ENCODE measurements around the gene TCEAL8. TPM values are rescaled to one million over a fixed set of nuclear protein-coding genes. Genes with fewer than 3 reads are reported as not detected.
A peak's percentile ranks its signal among the peaks of the same experiment; 100 is the strongest.

TCEAL8 gene
- total RNA-seq, 1 experiment from 2014 or later = 21.5 TPM

- Mint-ChIP-seq H3K27me3 (ENCODE audit: insufficient read depth, unreplicated experiment) (no peaks in the 10 kb centered on the region), H3K4me3 (ENCODE audit: unreplicated experiment) (peak overlapping the region; percentile 94), H3K4me1 (ENCODE audit: low read depth, unreplicated experiment) (peaks cover 12% of the 10 kb centered on the region), H3K9me3 (ENCODE audit: unreplicated experiment) (no peaks in the 10 kb centered on the region), H3K36me3 (ENCODE audit: insufficient read depth, unreplicated experiment) (peaks cover 17% of the 10 kb centered on the region), H3K27ac (ENCODE audit: unreplicated experiment) (peak overlapping the region; percentile 91)
- peak; percentile 27 to 47 for DNase-seq
- POLR2A ChIA-PET = no interaction called here
- TF ChIP-seq CTCF (IDR thresholded peaks at IDR 0.05; ENCODE audit: insufficient read depth in 1 of 2, low read depth in 1 of 2, low read length in 1 of 2, severe bottlenecking in 1 of 2, unreplicated experiment in 1 of 2) = no peak
- BruUV-seq (replicated peaks) = no TSS peak
- no peaks in the 10 kb centered on the region for H3K9me3 ChIP-seq
- CTCF ChIA-PET = interaction anchor here (1.0 kb wide), 1 partner anchor 210 kb away, joined by 4 read pairs; no protein-coding TSS in a partner anchor
- H3K4me1 ChIP-seq = peaks cover 3% of the 10 kb centered on the region; the same call in 1 of the 2 replicates
- intact Hi-C loops (cut with micrococcal nuclease; ENCODE audit: unreplicated experiment) = loop anchor here (5.0 kb wide), 1 partner anchor 208 kb away; no protein-coding TSS in a partner anchor
- H3K36me3 ChIP-seq (ENCODE audit: control insufficient read depth, insufficient read depth, low read length) = no peaks in the 10 kb centered on the region
- H3K4me3 ChIP-seq (ENCODE audit: low read depth, low read length) = peak overlapping the region; percentile 63
- H3K27me3 ChIP-seq (replicated peaks; ENCODE audit: control insufficient read depth, insufficient read depth, low read length) = no peaks in the 10 kb centered on the region
These were observed 657 bp downstream of the TCEAL8 start for GRCh38 chrX:103254171-103254824.

- no peak for TF ChIP-seq CTCF (IDR thresholded peaks at IDR 0.05; ENCODE audit: insufficient read depth in 1 of 2, low read depth in 1 of 2, low read length in 1 of 2, severe bottlenecking in 1 of 2, unreplicated experiment in 1 of 2)
- Mint-ChIP-seq H3K4me1 (ENCODE audit: low read depth, unreplicated experiment) (peaks cover 12% of the 10 kb centered on the region), H3K9me3 (ENCODE audit: unreplicated experiment) (no peaks in the 10 kb centered on the region), H3K27ac (ENCODE audit: unreplicated experiment) (peak overlapping the region; percentile 91), H3K4me3 (ENCODE audit: unreplicated experiment) (peak overlapping the region; percentile 94), H3K27me3 (ENCODE audit: insufficient read depth, unreplicated experiment) (no peaks in the 10 kb centered on the region), H3K36me3 (ENCODE audit: insufficient read depth, unreplicated experiment) (peaks cover 17% of the 10 kb centered on the region)
- POLR2A ChIA-PET = no interaction called here
- DNase-seq = no peak
- CTCF ChIA-PET = no interaction called here
- no TSS peak for BruUV-seq (replicated peaks)
- H3K36me3 ChIP-seq (ENCODE audit: control insufficient read depth, insufficient read depth, low read length) = no peaks in the 10 kb centered on the region
- H3K9me3 ChIP-seq = no peaks in the 10 kb centered on the region
- H3K4me3 ChIP-seq (ENCODE audit: low read depth, low read length) = no peak overlapping the region
- intact Hi-C loops (cut with micrococcal nuclease; ENCODE audit: unreplicated experiment) = loop anchor here (5.0 kb wide), 1 partner anchor 209 kb away; no protein-coding TSS in a partner anchor
- no peaks in the 10 kb centered on the region for H3K27me3 ChIP-seq (replicated peaks; ENCODE audit: control insufficient read depth, insufficient read depth, low read length)
- H3K4me1 ChIP-seq = peaks cover 3% of the 10 kb centered on the region; the same call in 1 of the 2 replicates
These were observed 1.3 kb downstream of the TCEAL8 start for GRCh38 chrX:103253608-103254007.

GRCh38 chrX:103250977-103251376 is 4.0 kb downstream of the TCEAL8 start:
- H3K27me3 Mint-ChIP-seq (ENCODE audit: insufficient read depth, unreplicated experiment) = no peaks in the 10 kb centered on the region

More at GRCh38 chrX:103250977-103251376, 4.0 kb downstream of the TCEAL8 start:
- ChIA-PET POLR2A (no interaction called here), CTCF (no interaction called here)
- Mint-ChIP-seq H3K4me1 (ENCODE audit: low read depth, unreplicated experiment) (peaks cover 12% of the 10 kb centered on the region), H3K27ac (ENCODE audit: unreplicated experiment) (no peak overlapping the region), H3K36me3 (ENCODE audit: insufficient read depth, unreplicated experiment) (peaks cover 17% of the 10 kb centered on the region), H3K4me3 (ENCODE audit: unreplicated experiment) (no peak overlapping the region), H3K9me3 (ENCODE audit: unreplicated experiment) (no peaks in the 10 kb centered on the region)
- DNase-seq = peak; percentile 42 to 49
- Histone ChIP-seq H3K4me3 (ENCODE audit: low read depth, low read length) (no peak overlapping the region), H3K4me1 (peaks cover 3% of the 10 kb centered on the region; the same call in 1 of the 2 replicates), H3K9me3 (no peaks in the 10 kb centered on the region), H3K36me3 (ENCODE audit: control insufficient read depth, insufficient read depth, low read length) (no peaks in the 10 kb centered on the region), H3K27me3 (replicated peaks; ENCODE audit: control insufficient read depth, insufficient read depth, low read length) (no peaks in the 10 kb centered on the region)
- no TSS peak for BruUV-seq (replicated peaks)
- TF ChIP-seq CTCF (IDR thresholded peaks at IDR 0.05; ENCODE audit: insufficient read depth in 1 of 2, low read depth in 1 of 2, low read length in 1 of 2, severe bottlenecking in 1 of 2, unreplicated experiment in 1 of 2) = no peak
- intact Hi-C loops (cut with micrococcal nuclease; ENCODE audit: unreplicated experiment) = loop anchor here (5.0 kb wide), 1 partner anchor 211 kb away; no protein-coding TSS in a partner anchor

Data from Caco-2 (cell line).